ENCODE results near the gene CXCR5. TPM values are rescaled to one million over a fixed set of nuclear protein-coding genes. Genes with fewer than 3 reads are reported as not detected.

Gene CXCR5
- total RNA-seq, 2 donors from 2014 or later, result 0.05 to 0.19 TPM

DNA sequence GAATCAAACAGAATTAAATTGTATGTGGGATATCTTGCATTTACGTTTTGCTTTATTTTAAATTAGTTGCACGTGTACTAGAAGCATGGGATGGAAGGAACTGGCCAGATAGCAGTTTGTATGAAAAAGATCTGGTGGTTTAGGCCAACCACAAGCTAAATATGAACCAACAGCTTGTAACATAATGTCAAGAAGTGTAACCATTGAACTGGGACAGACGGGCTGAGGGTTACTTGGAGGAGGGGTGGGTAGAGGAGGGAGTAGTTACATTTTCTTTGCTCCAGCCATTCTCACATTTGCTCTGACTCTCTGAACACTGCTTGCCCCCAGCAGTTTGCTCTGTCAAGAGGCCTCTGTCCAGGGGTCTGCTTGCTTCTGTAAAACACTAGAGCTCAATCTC, 31.7 kb upstream of the CXCR5 start:
- H3K27me3 ChIP-seq, result no peaks in the 10 kb centered on the region
- TF ChIP-seq, protein P1, sequence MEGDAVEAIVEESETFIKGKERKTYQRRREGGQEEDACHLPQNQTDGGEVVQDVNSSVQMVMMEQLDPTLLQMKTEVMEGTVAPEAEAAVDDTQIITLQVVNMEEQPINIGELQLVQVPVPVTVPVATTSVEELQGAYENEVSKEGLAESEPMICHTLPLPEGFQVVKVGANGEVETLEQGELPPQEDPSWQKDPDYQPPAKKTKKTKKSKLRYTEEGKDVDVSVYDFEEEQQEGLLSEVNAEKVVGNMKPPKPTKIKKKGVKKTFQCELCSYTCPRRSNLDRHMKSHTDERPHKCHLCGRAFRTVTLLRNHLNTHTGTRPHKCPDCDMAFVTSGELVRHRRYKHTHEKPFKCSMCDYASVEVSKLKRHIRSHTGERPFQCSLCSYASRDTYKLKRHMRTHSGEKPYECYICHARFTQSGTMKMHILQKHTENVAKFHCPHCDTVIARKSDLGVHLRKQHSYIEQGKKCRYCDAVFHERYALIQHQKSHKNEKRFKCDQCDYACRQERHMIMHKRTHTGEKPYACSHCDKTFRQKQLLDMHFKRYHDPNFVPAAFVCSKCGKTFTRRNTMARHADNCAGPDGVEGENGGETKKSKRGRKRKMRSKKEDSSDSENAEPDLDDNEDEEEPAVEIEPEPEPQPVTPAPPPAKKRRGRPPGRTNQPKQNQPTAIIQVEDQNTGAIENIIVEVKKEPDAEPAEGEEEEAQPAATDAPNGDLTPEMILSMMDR (IDR thresholded peaks at IDR 0.05), result no peak
- no peak overlapping the region for H3K27ac ChIP-seq
- no peaks in the 10 kb centered on the region for H3K9me3 ChIP-seq
- DNase-seq, result no peak
- H3K36me3 ChIP-seq, result no peaks in the 10 kb centered on the region
- H3K4me3 ChIP-seq, result no peak overlapping the region
- H3K9ac ChIP-seq (ENCODE audit: low read depth in 2 of 2, low read length in 2 of 2), result no peak overlapping the region
- H3K4me1 ChIP-seq, result no peaks in the 10 kb centered on the region
- intact Hi-C loops (cut with DNase I), result no loop called here

DNA sequence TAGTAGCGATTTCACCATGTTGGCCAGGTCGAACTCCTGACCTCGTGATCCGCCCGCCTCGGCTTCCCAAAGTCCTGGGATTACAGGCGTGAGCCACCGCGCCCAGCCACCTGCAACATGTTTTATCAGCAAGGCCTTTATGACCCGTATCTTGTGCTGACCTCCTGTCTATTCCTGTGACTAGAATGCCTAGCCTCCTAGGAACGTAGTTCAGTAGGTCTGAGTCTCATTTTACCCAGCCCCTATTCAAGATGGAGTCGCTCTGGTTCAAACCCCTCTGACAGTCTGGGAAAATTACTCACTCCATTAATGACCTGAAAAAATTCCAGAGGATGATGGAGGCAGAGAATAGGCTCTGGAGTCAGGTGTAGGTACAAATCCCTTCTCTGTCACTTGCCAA, 30.0 kb upstream of the CXCR5 start:
- no peak for DNase-seq
- no peak overlapping the region for H3K27ac ChIP-seq

DNA sequence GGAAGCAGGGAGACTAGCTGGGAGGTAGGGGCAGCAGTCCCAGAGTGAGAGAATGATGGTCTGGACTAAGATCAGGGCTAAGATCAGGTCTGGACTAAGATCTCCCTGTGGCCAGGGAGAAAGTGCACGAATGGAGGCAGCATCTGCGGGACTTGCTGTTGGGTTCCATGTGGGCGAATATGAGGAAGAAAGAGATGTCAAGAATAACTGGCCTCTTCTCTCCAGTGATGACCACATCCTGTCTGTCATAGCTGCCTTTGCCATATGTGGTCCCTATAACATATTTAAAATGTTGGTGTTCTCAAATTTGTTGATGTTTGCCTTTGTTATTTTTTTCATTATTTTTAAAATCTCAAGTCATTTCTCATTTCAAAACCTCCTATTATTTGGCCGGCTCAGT, 27.4 kb upstream of the CXCR5 start:
- no peak overlapping the region for H3K4me3 ChIP-seq
- H3K9ac ChIP-seq (ENCODE audit: low read depth in 2 of 2, low read length in 2 of 2), result no peak overlapping the region
- H3K27me3 ChIP-seq, result no peaks in the 10 kb centered on the region
- intact Hi-C loops (cut with DNase I), result no loop called here
- H3K36me3 ChIP-seq, result no peaks in the 10 kb centered on the region
- H3K27ac ChIP-seq, result no peak overlapping the region
- H3K4me1 ChIP-seq, result no peaks in the 10 kb centered on the region
- TF ChIP-seq, protein P1 (IDR thresholded peaks at IDR 0.05), result no peak
- no peak for DNase-seq
- no peaks in the 10 kb centered on the region for H3K9me3 ChIP-seq

More for the DNA sequence above, 30.0 kb upstream of the CXCR5 start:
- H3K36me3 ChIP-seq, result no peaks in the 10 kb centered on the region
- TF ChIP-seq, protein P1 (IDR thresholded peaks at IDR 0.05), result no peak
- intact Hi-C loops (cut with DNase I), result no loop called here
- H3K9ac ChIP-seq (ENCODE audit: low read depth in 2 of 2, low read length in 2 of 2), result no peak overlapping the region
- H3K4me3 ChIP-seq, result no peak overlapping the region
- H3K9me3 ChIP-seq, result no peaks in the 10 kb centered on the region
- H3K4me1 ChIP-seq, result no peaks in the 10 kb centered on the region
- H3K27me3 ChIP-seq, result no peaks in the 10 kb centered on the region

DNA sequence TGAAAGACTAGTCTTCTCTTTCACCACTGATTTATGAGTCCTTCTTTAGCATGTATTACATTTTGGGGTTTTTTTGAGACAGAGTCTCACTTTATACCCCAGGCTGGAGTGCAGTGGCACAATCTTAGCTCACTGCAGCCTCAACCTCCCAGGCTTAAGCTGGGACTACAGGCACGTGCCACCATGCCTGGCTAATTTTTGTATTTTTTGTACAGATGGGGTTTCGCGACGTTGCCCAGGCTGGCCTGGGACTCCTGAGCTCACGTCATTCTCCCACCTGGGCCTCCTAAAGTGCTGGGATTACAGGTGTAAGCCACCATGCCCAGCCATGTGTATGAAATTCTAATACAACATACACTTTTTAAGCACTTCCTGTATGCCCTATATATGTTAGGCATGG, 26.3 kb upstream of the CXCR5 start:
- intact Hi-C loops (cut with DNase I), result no loop called here
- H3K36me3 ChIP-seq, result no peaks in the 10 kb centered on the region
- H3K27ac ChIP-seq, result no peak overlapping the region
- no peaks in the 10 kb centered on the region for H3K27me3 ChIP-seq
- H3K4me1 ChIP-seq, result no peaks in the 10 kb centered on the region
- no peak overlapping the region for H3K4me3 ChIP-seq
- no peak overlapping the region for H3K9ac ChIP-seq (ENCODE audit: low read depth in 2 of 2, low read length in 2 of 2)
- no peak for DNase-seq
- TF ChIP-seq, protein P1 (IDR thresholded peaks at IDR 0.05), result no peak
- no peaks in the 10 kb centered on the region for H3K9me3 ChIP-seq

DNA sequence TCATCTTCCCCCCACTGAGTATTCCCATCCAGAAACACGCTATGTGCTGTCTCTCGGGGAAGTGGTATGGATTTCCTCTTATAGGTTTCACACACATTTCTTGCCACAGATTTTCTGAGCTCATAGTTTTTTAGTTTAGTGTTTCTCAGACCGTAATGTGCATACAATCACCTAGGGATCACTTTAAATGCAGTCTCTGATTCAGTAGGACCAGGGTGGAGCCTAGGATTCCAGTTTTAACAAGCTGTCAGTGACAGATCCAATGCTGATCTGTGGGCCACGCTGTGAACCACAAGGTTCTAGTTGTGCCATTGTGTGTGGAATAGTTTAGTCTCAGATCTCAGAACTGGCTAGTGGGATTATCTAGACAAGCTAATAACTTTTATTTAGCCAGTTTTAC, 23.7 kb upstream of the CXCR5 start:
- Histone ChIP-seq H3K27ac (no peak overlapping the region), H3K9me3 (no peaks in the 10 kb centered on the region), H3K4me3 (no peak overlapping the region), H3K4me1 (no peaks in the 10 kb centered on the region), H3K27me3 (no peaks in the 10 kb centered on the region), H3K9ac (ENCODE audit: low read depth in 2 of 2, low read length in 2 of 2) (no peak overlapping the region), H3K36me3 (no peaks in the 10 kb centered on the region)
- TF ChIP-seq, protein P1 (IDR thresholded peaks at IDR 0.05), result no peak
- no peak for DNase-seq
- intact Hi-C loops (cut with DNase I), result no loop called here

DNA sequence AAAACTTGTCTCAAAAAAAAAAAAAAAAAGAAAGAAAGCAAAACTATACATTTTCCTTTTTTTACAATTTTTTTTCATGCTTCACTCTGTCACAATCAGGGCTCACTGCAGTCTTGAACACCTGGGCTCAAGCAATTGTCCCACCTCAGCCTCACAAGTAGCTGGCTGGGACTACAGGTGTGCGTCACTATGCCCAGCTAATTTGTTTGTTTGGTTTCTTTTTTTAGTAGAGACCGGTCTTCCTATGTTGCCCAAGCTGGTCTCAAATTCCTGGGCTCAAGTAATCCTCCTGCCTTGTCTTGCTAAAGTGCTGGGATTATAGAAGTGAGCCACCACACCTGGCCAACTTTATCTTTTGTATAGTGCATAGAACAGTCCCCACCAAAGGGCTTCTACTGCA, 15.0 kb upstream of the CXCR5 start:
- TF ChIP-seq, protein P1 (IDR thresholded peaks at IDR 0.05), result no peak
- no peak for DNase-seq
- Histone ChIP-seq H3K9me3 (no peaks in the 10 kb centered on the region), H3K36me3 (no peaks in the 10 kb centered on the region), H3K4me3 (no peak overlapping the region), H3K27me3 (no peaks in the 10 kb centered on the region), H3K27ac (no peak overlapping the region), H3K4me1 (no peaks in the 10 kb centered on the region), H3K9ac (ENCODE audit: low read depth in 2 of 2, low read length in 2 of 2) (no peak overlapping the region)
- intact Hi-C loops (cut with DNase I), result no loop called here

All from colonic mucosa (tissue), 4 donors.